Measurements from ENCODE around the gene CCL18. TPM values are rescaled to one million over a fixed set of nuclear protein-coding genes. Genes with fewer than 3 reads are reported as not detected.

The CCL18 gene, protein sequence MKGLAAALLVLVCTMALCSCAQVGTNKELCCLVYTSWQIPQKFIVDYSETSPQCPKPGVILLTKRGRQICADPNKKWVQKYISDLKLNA
- total RNA-seq (2022; extraction: Qiagen RNA extraction; ENCODE audit: low read depth), result not detected in 5 replicates

DNA sequence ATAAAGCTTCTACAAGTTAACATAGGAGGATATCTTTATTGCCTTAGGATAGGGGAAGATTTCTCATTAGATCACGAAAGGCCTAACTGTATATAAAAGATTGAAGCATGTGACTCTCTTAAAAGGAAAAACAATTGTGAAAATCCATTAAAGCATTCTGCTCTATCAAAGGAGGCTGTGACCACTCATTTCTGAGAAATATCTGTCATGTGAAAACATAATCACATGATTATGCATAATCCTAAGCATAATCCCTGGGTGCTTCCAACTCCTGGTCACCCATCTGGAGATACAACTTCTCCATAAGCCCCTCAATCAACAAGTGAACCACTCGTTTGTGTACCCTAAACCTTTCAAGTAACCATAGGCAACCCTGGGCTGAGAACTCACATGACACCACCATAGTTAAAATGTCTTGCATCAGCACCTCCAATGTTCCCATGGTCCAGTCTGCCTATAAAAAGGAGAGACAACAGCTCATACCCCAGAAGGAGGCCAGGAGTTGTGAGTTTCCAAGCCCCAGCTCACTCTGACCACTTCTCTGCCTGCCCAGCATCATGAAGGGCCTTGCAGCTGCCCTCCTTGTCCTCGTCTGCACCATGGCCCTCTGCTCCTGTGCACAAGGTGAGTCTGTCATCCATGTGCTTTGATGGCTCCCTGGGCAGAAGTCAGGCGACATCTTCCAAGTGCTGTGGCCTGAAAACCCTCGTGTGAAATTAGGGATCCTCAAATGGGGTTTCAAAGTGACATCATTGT, at the start of gene CCL18:
TSS of gene CCL18 (plus strand) at position 487 of the 756 bp plus-strand sequence. CDS start at position 558, 71 bp downstream.

DNA sequence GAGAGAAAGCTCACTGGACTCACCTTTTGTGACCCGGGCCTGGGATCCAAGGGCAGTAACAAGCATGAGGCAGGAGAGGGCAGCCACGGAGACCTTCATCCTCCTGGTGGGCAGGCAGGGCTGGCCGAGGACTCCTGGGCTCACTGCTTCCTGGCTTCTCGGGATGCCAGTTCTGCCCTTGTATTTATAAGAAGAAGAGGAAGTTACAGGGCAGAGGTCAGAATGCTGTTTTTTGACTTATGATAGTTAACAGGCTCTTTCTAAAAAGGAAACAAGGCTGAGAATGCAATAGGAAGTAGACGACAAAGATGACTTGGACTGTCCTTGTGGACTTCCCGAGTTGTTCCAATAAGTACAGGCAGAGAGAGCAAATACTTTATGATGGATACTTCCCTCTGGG, 46.3 kb upstream of the CCL18 start, which contains the start of gene CCL23:
TSS of gene CCL23 (minus strand) at position 174 of the 400 bp plus-strand sequence. CDS start at position 99, 75 bp downstream.

DNA sequence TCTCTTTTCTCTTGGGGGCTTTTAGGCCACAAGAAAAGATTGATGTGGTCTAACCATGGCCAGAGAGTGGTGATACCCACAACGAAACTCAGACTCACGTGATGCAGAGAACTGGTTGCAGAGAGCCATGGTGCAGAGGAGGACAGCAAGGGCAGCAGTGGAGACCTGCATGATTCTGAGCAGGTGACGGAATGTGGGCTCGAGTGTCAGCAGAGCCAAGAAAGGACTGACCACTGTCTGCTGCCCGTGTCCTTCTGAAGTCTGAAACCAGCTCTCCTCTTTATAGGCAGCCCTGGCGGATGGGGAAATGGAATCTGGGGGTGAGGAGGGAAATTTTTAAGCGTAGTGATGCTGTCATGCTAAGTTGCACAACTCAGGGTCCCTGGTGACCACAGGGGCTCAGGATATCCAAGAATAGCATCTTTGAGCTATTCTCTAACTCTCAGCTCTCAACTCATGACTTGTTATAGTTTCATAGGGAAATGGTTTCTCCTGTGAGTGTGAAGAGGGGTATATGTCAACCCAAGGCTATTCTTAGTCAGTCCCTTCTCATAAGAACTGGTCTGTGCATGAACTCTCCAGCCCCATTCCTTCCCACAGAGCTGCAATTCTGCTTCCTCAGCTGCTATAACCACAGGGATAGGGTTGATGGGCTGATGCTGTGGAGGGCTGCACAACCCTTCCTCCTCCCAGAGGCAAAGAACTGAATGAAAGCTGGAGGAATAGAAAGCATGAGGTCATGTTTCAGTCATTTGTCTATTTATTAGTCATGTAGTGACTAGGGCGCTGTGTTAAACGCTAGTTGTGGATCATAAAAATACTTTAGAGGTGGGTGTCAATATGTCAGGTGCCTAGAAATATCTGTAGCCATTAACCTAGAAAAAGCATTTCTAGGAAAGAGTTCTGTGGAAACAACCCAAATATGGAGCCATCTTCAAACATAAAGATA, 26.1 kb downstream of the CCL18 start, which contains the start of gene CCL3:
TSS of gene CCL3 (minus strand) at position 256 of the 949 bp plus-strand sequence. CDS start at position 171, 85 bp downstream.

DNA sequence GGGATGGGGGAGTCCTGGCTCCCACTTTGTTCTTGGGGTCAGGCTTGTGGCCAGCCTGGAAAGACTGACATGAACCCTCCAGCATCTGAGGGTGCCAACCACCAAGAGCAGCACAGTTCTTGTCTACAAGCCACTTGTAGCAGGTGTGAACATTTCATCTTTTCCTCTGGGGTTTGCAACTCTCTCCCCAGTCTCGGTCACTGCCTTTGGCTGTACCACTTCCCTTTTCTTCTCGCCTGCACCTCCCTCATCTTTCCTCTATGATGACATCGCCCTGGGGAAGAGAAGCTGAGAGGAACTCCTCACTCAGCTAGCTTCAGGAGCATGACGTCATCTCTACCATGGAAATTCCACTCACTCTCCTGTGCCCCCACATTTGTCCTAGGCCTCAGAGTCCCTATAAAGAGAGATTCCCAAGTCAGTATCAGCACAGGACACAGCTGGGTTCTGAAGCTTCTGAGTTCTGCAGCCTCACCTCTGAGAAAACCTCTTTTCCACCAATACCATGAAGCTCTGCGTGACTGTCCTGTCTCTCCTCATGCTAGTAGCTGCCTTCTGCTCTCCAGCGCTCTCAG, 39.4 kb downstream of the CCL18 start, which contains the start of gene CCL4:
TSS of gene CCL4 (plus strand) at position 427 of the 575 bp plus-strand sequence. CDS start at position 506, 79 bp downstream.

Other genes with a start within 250 kb of the CCL18 start
- gene HEATR9, start 195.4 kb upstream of the CCL18 start, total RNA-seq (2022; extraction: Qiagen RNA extraction; ENCODE audit: low read depth), result not detected in 5 replicates
- 0.88 to 2.2 TPM (median 1.5 TPM) in 5 replicates for gene CCL5, start 183.9 kb upstream of the CCL18 start, total RNA-seq (2022; extraction: Qiagen RNA extraction; ENCODE audit: low read depth)
- gene RDM1, start 133.5 kb upstream of the CCL18 start, total RNA-seq (2022; extraction: Qiagen RNA extraction; ENCODE audit: low read depth), result 2.2 to 4.6 TPM (median 3.4 TPM) in 5 replicates
- not detected in 5 replicates for gene LYZL6, start 120.6 kb upstream of the CCL18 start, total RNA-seq (2022; extraction: Qiagen RNA extraction; ENCODE audit: low read depth)
- gene CCL16, start 82.8 kb upstream of the CCL18 start, total RNA-seq (2022; extraction: Qiagen RNA extraction; ENCODE audit: low read depth), result not detected in 5 replicates
- not detected in 5 replicates for gene CCL14, start 77.5 kb upstream of the CCL18 start, total RNA-seq (2022; extraction: Qiagen RNA extraction; ENCODE audit: low read depth)
- not detected in 5 replicates for gene CCL15, start 62.7 kb upstream of the CCL18 start, total RNA-seq (2022; extraction: Qiagen RNA extraction; ENCODE audit: low read depth)
- not detected in 5 replicates for gene CCL23, start 46.3 kb upstream of the CCL18 start, total RNA-seq (2022; extraction: Qiagen RNA extraction; ENCODE audit: low read depth)
- not detected in 5 replicates for gene CCL3, start 25.9 kb downstream of the CCL18 start, total RNA-seq (2022; extraction: Qiagen RNA extraction; ENCODE audit: low read depth)
- not detected in 5 replicates for gene CCL4, start 39.6 kb downstream of the CCL18 start, total RNA-seq (2022; extraction: Qiagen RNA extraction; ENCODE audit: low read depth)
- 0.74 to 3.4 TPM (median 2.4 TPM) in 5 replicates for gene TBC1D3B, start 112.4 kb downstream of the CCL18 start, total RNA-seq (2022; extraction: Qiagen RNA extraction; ENCODE audit: low read depth)
- gene CCL3L1, start 132.5 kb downstream of the CCL18 start, total RNA-seq (2022; extraction: Qiagen RNA extraction; ENCODE audit: low read depth), result not detected in 5 replicates
- not detected in 5 replicates for gene CCL4L2, start 146.8 kb downstream of the CCL18 start, total RNA-seq (2022; extraction: Qiagen RNA extraction; ENCODE audit: low read depth)
- gene TBC1D3I, start 200.3 kb downstream of the CCL18 start, total RNA-seq (2022; extraction: Qiagen RNA extraction; ENCODE audit: low read depth), result 0.13 to 0.41 TPM (median 0.23 TPM) in 5 replicates

All from A549 treated with RU486 at 1 μM for 4 hours (cell line).